NCI-H82 (cell line): ENCODE data around the gene SIRT6.
"Not testable (repeated sequence)": the region's sequence is repeated elsewhere in the genome, so short reads cannot be mapped to it uniquely, and the experiment has no call there.

Source experiments
- DNase-seq: peaks from one replicate; lab custom pipeline; 2025; lab: John Stamatoyannopoulos, UW

The SIRT6 gene

GRCh38 chr19:4182084-4182810 is at the start of gene SIRT6, which contains the start of gene ANKRD24:
TSS of gene SIRT6 (minus strand) at chr19:4182563. CDS start at chr19:4182539, 24 bp downstream.
TSS of gene ANKRD24 (plus strand) at chr19:4182689. CDS start at chr19:4186426, 3,737 bp downstream.
- DNase-seq: peak; percentile 95

DNA sequence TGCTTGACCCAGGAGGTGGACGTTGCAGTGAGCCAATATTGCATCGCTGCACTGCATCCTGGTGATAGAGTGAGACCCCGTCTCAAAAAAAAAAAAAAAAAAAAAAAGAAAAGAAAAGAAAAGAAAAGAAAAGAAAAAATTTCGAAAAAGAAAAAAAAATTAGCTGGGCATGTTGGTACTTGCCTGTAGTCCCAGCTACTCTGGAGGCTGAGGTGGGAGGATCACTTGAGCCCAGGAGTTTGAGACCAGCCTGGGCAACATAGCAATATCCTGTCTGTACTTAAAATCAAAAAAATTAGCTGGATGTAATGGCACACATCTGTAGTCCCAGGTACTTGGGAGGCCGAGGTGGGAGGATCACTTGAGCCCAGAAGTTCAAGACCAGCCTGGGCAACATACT is 49.8 kb upstream of the SIRT6 start:
- DNase-seq: not testable (repeated sequence)

GRCh38 chr19:4231521-4231920 is 49.2 kb upstream of the SIRT6 start:
- DNase-seq: not testable (repeated sequence)

GRCh38 chr19:4230237-4230636 is 47.9 kb upstream of the SIRT6 start:
- not testable (repeated sequence) for DNase-seq

DNA sequence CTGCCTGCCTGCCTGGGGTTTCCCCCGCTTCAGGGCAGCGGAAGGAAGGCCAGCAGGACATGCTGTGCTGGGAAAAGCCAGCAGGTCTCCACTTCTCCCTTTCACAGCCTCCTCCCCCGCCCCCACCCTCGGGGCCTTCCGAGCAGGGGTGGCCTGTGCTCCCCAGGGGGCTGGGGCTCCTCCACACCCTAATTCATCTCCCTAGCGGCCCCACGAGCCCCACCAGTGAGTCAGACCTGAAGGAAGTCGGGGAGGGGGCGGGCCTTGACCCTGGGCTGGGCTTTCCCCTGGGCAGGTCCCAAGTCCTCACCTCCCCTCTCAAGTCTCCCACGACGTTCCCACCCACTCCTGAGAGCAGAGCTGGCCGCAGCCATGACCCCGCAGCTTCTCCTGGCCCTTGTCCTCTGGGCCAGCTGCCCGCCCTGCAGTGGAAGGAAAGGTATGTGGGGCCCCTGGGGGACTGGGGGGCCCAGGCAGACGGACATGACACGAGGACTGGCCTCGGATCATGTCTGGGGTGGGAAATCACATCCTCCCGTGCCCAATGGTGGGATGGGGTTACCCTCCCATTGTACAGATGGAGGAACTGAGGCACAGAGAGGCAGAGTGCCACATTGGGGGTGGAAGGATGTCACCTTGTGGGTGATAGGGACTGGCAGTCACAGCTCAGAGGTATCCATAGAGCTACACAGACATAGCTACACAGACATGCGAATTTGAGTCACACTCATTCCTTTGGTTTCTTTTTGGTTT is 47.0 kb upstream of the SIRT6 start, which contains the start of gene EBI3:
TSS of gene EBI3 (plus strand) at position 345 of the 753 bp plus-strand sequence. CDS start at position 373, 28 bp downstream.
- DNase-seq: peak; percentile 26

GRCh38 chr19:4228765-4229178 is 46.4 kb upstream of the SIRT6 start:
- no peak for DNase-seq

- DNase-seq: no peak
Measured at GRCh38 chr19:4227771-4228170, 45.4 kb upstream of the SIRT6 start.

- DNase-seq: no peak
Measured at GRCh38 chr19:4225885-4226284, 43.5 kb upstream of the SIRT6 start.

DNA sequence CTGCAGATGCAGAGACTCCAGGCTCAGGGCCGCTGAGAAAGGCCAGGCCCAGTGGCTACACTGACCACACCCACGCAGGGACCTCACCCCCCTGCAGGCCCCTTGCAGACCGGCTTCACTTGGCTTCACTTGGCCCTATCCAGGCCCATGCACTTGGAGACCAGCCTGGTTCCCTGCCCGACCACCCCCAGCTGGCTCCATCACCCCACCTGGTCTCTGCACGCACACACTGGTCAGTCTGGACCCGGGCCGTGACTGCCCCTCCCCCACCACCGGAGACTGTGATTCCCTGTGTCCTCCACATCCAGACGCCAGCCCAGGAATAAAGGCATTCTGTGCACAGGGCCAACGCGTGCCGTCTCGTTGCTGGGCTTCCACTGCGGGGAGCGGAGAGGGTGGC is 42.1 kb upstream of the SIRT6 start:
- DNase-seq: no peak

- DNase-seq: no peak
Measured at GRCh38 chr19:4220188-4220587, 37.8 kb upstream of the SIRT6 start.

GRCh38 chr19:4218523-4218922 is 36.2 kb upstream of the SIRT6 start:
- DNase-seq: not testable (repeated sequence)

DNA sequence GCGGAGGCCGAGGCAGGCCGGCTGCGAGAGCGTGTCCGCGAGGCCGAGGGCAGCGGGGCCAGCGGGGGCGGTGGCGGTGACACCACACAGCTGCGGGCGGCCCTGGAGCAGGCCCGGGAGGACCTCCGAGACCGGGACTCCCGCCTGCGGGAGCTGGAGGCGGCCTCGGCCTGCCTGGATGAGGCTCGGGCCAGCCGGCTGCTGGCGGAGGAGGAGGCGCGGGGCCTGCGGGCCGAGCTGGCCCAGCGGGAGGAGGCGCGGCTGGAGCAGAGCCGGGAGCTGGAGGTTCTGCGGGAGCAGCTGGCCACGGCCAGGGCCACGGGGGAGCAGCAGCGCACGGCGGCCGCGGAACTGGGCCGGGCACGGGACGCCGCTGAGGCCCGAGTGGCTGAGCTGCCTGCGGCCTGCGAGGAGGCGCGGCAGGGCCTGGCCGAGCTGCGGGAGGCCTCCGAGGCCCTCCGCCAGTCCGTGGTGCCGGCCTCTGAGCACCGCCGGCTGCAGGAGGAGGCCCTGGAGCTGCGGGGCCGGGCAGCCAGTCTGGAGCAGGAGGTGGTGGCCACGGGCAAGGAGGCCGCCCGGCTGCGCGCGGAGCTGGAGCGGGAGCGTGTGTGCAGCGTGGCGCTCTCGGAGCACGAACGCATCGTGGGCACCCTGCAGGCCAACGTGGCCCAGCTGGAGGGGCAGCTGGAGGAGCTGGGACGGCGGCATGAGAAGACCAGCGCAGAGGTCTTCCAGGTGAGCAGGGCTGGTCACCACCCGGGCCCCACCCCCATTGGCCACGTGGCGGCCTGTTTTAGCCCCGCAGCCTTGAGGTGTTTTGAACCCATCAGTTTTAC is 35.3 kb upstream of the SIRT6 start:
- no peak for DNase-seq

- no peak for DNase-seq
Measured at GRCh38 chr19:4216846-4217245, 34.5 kb upstream of the SIRT6 start.

DNA sequence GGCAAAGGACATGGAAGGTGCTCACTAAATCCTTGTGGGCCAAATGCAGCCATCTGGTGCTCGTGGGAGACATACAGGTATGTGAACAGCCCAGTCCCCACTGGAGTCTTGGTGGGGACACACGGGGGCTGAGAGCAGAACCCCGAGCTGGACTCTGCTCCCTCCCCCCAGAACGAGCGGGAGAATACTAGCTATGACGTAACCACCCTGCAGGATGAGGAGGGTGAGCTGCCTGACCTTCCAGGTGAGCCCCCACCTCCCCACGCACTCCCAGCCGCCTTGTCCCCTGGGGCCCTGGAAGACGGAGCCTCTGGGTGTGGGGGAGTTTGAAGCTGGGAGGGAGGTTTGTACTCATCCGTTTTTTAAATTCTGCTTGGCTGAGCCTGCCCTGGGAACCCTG is 33.4 kb upstream of the SIRT6 start:
- no peak for DNase-seq

DNA sequence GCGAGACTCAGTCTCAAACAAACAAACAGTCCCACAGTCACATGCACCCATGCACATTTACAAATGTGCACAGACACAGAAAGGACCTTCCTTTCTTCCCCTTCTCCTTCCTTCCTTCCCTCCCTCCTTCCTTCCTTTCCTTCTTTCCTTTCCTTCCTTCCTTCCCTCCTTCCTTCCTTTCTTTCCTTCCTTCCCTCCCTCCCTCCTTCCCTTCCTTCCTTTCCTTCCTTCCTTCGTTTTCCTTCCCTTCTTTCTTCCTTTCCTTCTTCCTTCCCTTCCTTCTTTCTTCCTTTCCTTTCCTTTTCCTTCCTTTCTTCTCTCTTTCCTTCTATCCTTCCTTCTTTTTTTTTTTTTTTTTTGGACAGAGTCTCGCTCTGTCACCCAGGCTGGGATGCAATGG is 30.8 kb upstream of the SIRT6 start:
- no peak for DNase-seq

DNA sequence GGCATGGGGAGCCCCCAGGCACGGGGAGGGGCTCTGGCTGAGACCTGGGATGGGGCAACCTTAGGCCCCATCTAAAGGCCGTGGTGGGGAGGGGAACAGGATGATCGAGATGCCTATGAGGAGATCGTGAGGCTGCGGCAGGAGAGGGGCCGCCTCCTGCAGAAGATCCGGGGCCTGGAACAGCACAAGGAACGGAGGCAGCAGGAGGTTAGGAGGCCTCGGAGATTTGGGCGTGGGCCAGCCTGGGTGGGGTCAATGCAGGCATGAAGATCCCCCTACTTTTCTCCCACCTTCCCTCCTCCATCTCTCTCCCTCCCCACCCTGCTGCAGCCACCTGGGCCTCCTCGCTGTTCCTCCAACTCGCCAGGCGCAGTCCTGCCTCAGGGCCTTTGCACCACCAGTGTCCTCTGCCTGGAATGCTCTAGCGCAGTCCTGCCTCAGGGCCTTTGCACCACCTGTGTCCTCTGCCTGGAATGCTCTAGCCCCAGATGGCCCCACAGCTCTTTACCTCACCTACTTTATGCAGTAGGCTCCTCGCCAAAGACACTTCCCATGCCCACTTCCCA is 27.9 kb upstream of the SIRT6 start:
- no peak for DNase-seq

- peak; percentile 53 for DNase-seq
Measured at GRCh38 chr19:4208385-4209094, 26.2 kb upstream of the SIRT6 start.

GRCh38 chr19:4206818-4207484 is 24.6 kb upstream of the SIRT6 start:
- peak; percentile 45 for DNase-seq

GRCh38 chr19:4201798-4202197 is 19.4 kb upstream of the SIRT6 start:
- no peak for DNase-seq

DNA sequence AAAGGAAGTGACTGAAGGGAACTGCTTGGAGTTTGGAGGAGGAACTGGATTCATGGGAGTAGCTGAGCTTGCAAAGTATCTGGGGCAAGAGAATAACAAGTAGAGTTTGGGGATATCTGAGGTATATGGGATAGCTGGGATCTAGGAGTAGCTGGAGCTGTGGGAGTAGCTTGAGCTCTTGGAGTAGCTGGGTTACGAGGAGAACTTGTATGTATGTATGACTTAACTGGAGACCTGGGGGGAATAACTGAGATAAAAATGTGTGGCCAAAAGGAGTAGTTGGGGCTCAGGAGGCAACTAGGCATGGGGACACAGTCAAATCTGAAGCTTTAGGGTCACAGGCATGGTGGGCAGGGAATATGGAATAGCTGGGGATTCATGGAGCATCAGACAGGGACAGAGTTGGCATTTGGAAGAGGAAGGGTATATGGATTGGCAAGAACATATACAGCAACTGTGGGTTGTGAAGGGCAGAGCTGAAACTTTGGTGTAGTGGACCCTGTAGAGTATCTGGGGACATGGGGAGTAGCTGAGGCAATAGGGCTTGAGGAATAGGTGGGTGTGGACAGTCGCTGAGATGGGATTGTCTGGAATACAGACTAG is 18.7 kb upstream of the SIRT6 start:
- DNase-seq: no peak
